Measurements from ENCODE around the gene SPATA46. TPM values are rescaled to one million over a fixed set of nuclear protein-coding genes. Genes with fewer than 3 reads are reported as not detected.

SPATA46 gene
- total and polyA plus RNA-seq, 2 donors (not counting 3 experiments of a cell fraction or from before 2014, with no cell fraction given), result not detected

- H2AFZ ChIP-seq (ENCODE audit: low read depth, low read length), result no peak overlapping the region
- no TSS peak for BruUV-seq (replicated peaks)
- no peak for DNase-seq (ENCODE audit: low read depth, low spot score)
- H3K27me3 ChIP-seq (ENCODE audit: control insufficient read depth in 2 of 2, insufficient read depth in 2 of 2, low read length in 2 of 2), result no peaks in the 10 kb centered on the region
- dilution Hi-C loops (cut with MboI; ENCODE audit: extremely low pct_ligation_motif_present, low sequenced_read_pairs), result no loop called here
- H3K4me2 ChIP-seq (ENCODE audit: insufficient read depth, low read length), result no peak overlapping the region
- TF ChIP-seq FOS (IDR thresholded peaks at IDR 0.05; ENCODE audit: borderline replicate concordance, insufficient read depth, low read length), result no peak
- no peak for TF ChIP-seq MYC (IDR thresholded peaks at IDR 0.05; ENCODE audit: low read depth, low read length)
- TF ChIP-seq POLR2AphosphoS5 (IDR thresholded peaks at IDR 0.05; ENCODE audit: insufficient read depth, low read depth, low read length), result no peak
- no peak for TF ChIP-seq CTCF (IDR thresholded peaks at IDR 0.05; ENCODE audit: extremely low read depth in 1 of 2, insufficient read depth in 1 of 2, low read depth in 1 of 2, low read length in 2 of 2)
- TF ChIP-seq GATA2 (IDR thresholded peaks at IDR 0.05; ENCODE audit: insufficient read depth, insufficient read length, low read depth, low read length), result no peak
- no peaks in the 10 kb centered on the region for H3K9me1 ChIP-seq (replicated peaks; ENCODE audit: control insufficient read depth, extremely low read depth, insufficient read depth, low read length)
- no peaks in the 10 kb centered on the region for H4K20me1 ChIP-seq (replicated peaks; ENCODE audit: control insufficient read depth, extremely low read depth, insufficient read depth, low read length)
- H3K36me3 ChIP-seq (ENCODE audit: control insufficient read depth in 2 of 2, extremely low read depth in 1 of 2, insufficient read depth in 2 of 2, low read length in 2 of 2), result peaks cover 0 to 4% of the 10 kb centered on the region in 2 experiments
- no peaks in the 10 kb centered on the region for H3K79me2 ChIP-seq (ENCODE audit: control insufficient read depth, insufficient read depth, low read length)
- H3K9ac ChIP-seq (replicated peaks; ENCODE audit: extremely low read depth, insufficient read depth, low read length), result no peak overlapping the region
- no peaks in the 10 kb centered on the region for H3K4me1 ChIP-seq (ENCODE audit: control insufficient read depth, extremely low read depth, insufficient read depth, low read length)
- no peak overlapping the region for H3K27ac ChIP-seq (ENCODE audit: insufficient read depth, low read depth, low read length)
- H3K9me3 ChIP-seq (replicated peaks; ENCODE audit: control insufficient read depth, insufficient read depth, low read length), result no peaks in the 10 kb centered on the region
- H3K4me3 ChIP-seq (replicated peaks in 1 of 3; ENCODE audit: insufficient read depth in 1 of 3, low read depth in 1 of 3, low read length in 3 of 3), result no peak overlapping the region
- ChIA-PET POLR2A (no interaction called here), CTCF (interaction anchor here (0.9 to 4.4 kb wide), 5 partner anchors 9 to 310 kb away, joined by 3 to 24 read pairs (median 4); no protein-coding TSS in a partner anchor)
- no peak for FAIRE-seq
- intact Hi-C loops (cut with micrococcal nuclease), result no loop called here
These were observed 10.5 kb downstream of the SPATA46 start for GRCh38 chr1:162366149-162366548.
